ENCODE measurements around the gene CYP3A5. TPM values are rescaled to one million over a fixed set of nuclear protein-coding genes. Genes with fewer than 3 reads are reported as not detected.
A peak's percentile ranks its signal among the peaks of the same experiment; 100 is the strongest.

CYP3A5 gene
- total and polyA plus RNA-seq, 9 of the 15 experiments (the other 6 are each of a cell fraction or from before 2014, with no cell fraction given), result 0.73 to 2.8 (median 1.5) TPM

GRCh38 chr7:99616359-99617191, 63.2 kb downstream of the CYP3A5 start, which contains the start of gene ZSCAN25 (continued):
- 0 out of 4 replicates have a peak, but pooled peaks of 1 of the 2 experiments have one; percentile 14 for TF ChIP-seq ZNF318 (IDR thresholded peaks at IDR 0.05; ENCODE audit: borderline replicate concordance in 1 of 2, low read depth in 1 of 2)
- no peak for TF ChIP-seq SETDB1 (IDR thresholded peaks at IDR 0.05; ENCODE audit: low read length)
- no peak for TF ChIP-seq ETV6 (IDR thresholded peaks at IDR 0.05; ENCODE audit: borderline replicate concordance in 1 of 2, low read depth in 2 of 2, low read length in 1 of 2)
- TF ChIP-seq ETV6 (CRISPR knock-in tag; IDR thresholded peaks at IDR 0.05; ENCODE audit: borderline replicate concordance), result peak; percentile 75; the same call in 1 of the 2 replicates
- peak; percentile 51 for TF ChIP-seq SAP30 (IDR thresholded peaks at IDR 0.05; ENCODE audit: borderline replicate concordance, insufficient read depth, low read depth, low read length, poor library complexity, severe bottlenecking)
- peak; percentile 96 for TF ChIP-seq POLR2AphosphoS5 (IDR thresholded peaks at IDR 0.05; ENCODE audit: control insufficient read depth, insufficient read depth, low read depth, low read length)
- TF ChIP-seq ZNF23 (CRISPR knock-in tag; IDR thresholded peaks at IDR 0.05), result no peak
- TF ChIP-seq POLR3G (IDR thresholded peaks at IDR 0.05; ENCODE audit: extremely low read depth, insufficient read length, insufficient replicate concordance), result no peak
- TF ChIP-seq POLR3A (IDR thresholded peaks at IDR 0.05; ENCODE audit: borderline replicate concordance, extremely low read depth, insufficient read depth, insufficient read length), result no peak
- peak; percentile 99 for TF ChIP-seq SMARCA5 (IDR thresholded peaks at IDR 0.05)
- peak; percentile 91 to 94 for TF ChIP-seq UBTF (IDR thresholded peaks at IDR 0.05; ENCODE audit: borderline replicate concordance in 1 of 2, low read depth in 2 of 2, low read length in 2 of 2)
- TF ChIP-seq DDX20 (tag; IDR thresholded peaks at IDR 0.05; ENCODE audit: low read depth), result no peak
- TF ChIP-seq ILK (tag; IDR thresholded peaks at IDR 0.05; ENCODE audit: borderline replicate concordance, low read depth), result no peak

Data from K562 (cell line).